Stimulated activated CD4-positive, alpha-beta T cell treated with anti-CD3 and anti-CD28 coated beads, TNF-alpha, amount 100 ng/mL, for 1 hour (primary cell): ENCODE results near the gene EFHC1.

ENCODE experiments used
- DNase-seq, 3 donors: peaks; one replicate each; pipeline ENCODE4 v3.0.0-alpha.2; 2020; ENCODE audit warnings: low read depth in 3 of 3, low spot score in 1 of 3

Gene EFHC1

GRCh38 chr6:52500238-52501129 is 80.3 kb downstream of the EFHC1 start:
- no peak for DNase-seq

GRCh38 chr6:52502306-52503029 is 82.3 kb downstream of the EFHC1 start:
- DNase-seq = no peak

GRCh38 chr6:52503323-52503747 is 83.2 kb downstream of the EFHC1 start:
- DNase-seq = no peak

GRCh38 chr6:52503851-52504781 is 84.0 kb downstream of the EFHC1 start:
- DNase-seq = no peak

GRCh38 chr6:52504782-52505136 is 84.6 kb downstream of the EFHC1 start:
- no peak for DNase-seq

- DNase-seq = no peak
Observed at GRCh38 chr6:52505726-52506409, 85.7 kb downstream of the EFHC1 start.

- no peak for DNase-seq
Observed at GRCh38 chr6:52506476-52506875, 86.3 kb downstream of the EFHC1 start.

GRCh38 chr6:52507557-52508260 is 87.6 kb downstream of the EFHC1 start:
- no peak for DNase-seq

GRCh38 chr6:52508261-52508739 is 88.2 kb downstream of the EFHC1 start:
- no peak for DNase-seq

GRCh38 chr6:52509281-52510212 is 89.4 kb downstream of the EFHC1 start:
- no peak for DNase-seq

GRCh38 chr6:52510213-52510562 is 90.0 kb downstream of the EFHC1 start:
- no peak for DNase-seq

- DNase-seq = no peak
Observed at GRCh38 chr6:52511163-52511562, 91.0 kb downstream of the EFHC1 start.

- DNase-seq = no peak
Observed at GRCh38 chr6:52511572-52512151, 91.5 kb downstream of the EFHC1 start.

GRCh38 chr6:52512199-52512598 is 92.1 kb downstream of the EFHC1 start:
- DNase-seq = no peak

GRCh38 chr6:52513464-52513863 is 93.3 kb downstream of the EFHC1 start:
- DNase-seq = no peak

GRCh38 chr6:52513896-52514295 is 93.8 kb downstream of the EFHC1 start:
- no peak for DNase-seq

GRCh38 chr6:52514514-52514913 is 94.4 kb downstream of the EFHC1 start:
- no peak for DNase-seq

GRCh38 chr6:52515219-52515960 is 95.2 kb downstream of the EFHC1 start:
- no peak for DNase-seq
